ENCODE results near the gene MTHFR.

DNA sequence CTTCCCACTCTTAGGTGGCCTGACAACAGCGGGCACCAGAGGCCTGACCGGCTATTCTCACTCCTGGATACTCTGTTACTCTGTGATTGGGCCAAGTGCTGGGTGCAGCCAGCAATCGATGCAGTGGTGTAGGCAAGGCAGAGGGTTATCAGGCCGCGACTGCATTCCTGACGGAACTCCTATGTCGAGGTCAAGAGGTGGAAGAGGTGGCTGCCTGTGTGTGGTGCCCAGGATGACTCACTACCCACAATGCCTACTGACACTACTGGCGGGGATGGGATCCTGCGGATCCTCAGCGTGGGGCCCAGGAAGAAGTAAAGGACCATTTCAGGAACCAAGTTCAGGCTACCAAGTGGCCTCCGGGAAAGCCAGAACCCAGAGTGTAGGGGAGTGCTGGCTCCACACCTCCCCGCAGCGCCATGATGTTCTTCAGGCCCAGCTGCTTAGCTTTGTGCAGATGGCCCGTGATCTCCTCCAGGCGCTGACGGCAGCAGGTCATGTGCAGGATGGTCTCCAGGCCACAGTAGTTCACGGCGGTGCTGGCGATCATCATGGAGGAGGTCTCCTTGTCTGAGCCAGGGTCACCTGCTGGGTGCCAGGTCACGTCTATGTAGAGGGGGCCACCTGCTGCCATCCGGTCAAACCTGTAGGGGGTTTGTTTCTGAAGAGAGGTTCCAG is 4.9 kb downstream of the MTHFR start:
- TF ChIP-seq, protein P1, sequence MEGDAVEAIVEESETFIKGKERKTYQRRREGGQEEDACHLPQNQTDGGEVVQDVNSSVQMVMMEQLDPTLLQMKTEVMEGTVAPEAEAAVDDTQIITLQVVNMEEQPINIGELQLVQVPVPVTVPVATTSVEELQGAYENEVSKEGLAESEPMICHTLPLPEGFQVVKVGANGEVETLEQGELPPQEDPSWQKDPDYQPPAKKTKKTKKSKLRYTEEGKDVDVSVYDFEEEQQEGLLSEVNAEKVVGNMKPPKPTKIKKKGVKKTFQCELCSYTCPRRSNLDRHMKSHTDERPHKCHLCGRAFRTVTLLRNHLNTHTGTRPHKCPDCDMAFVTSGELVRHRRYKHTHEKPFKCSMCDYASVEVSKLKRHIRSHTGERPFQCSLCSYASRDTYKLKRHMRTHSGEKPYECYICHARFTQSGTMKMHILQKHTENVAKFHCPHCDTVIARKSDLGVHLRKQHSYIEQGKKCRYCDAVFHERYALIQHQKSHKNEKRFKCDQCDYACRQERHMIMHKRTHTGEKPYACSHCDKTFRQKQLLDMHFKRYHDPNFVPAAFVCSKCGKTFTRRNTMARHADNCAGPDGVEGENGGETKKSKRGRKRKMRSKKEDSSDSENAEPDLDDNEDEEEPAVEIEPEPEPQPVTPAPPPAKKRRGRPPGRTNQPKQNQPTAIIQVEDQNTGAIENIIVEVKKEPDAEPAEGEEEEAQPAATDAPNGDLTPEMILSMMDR (IDR thresholded peaks at IDR 0.05) = no peak
- no peak for TF ChIP-seq POLR2A (IDR thresholded peaks at IDR 0.05)
